CD14-positive monocyte (primary cell): ENCODE measurements around the gene GAN. TPM values are rescaled to one million over a fixed set of nuclear protein-coding genes. Genes with fewer than 3 reads are reported as not detected.

Experiments used
- DNase-seq, 3 donors: peaks; one replicate each; pipeline ENCODE4 v3.0.0-alpha.2; 2011 to 2022
- H2AFZ ChIP-seq: 2 replicates; pipeline ENCODE4 v1.6.0; 2012; ENCODE audit warnings: mild to moderate bottlenecking, low read depth, low read length, inconsistent platforms; ENCODE audit not compliant: insufficient read depth, poor library complexity, severe bottlenecking
- H3K27ac ChIP-seq, 2 donors: 1 replicate in 1 of 2; 2 replicates in 1 of 2; pipeline ENCODE4 v1.5.1; 2012 to 2013; ENCODE audit warnings: low read length in 2 of 2, control low read depth in 1 of 2, inconsistent platforms in 1 of 2, low read depth in 1 of 2, mild to moderate bottlenecking in 1 of 2
- H3K27me3 ChIP-seq, 2 donors: one replicate each; pipeline versions ENCODE4 v1.6.0 to v1.6.1; 2011 to 2013; ENCODE audit warnings: low read length in 2 of 2; ENCODE audit not compliant: control insufficient read depth in 2 of 2, insufficient read depth in 2 of 2
- H3K36me3 ChIP-seq, 2 donors: replicated peaks in 1 of 2; 1 replicate in 1 of 2; 2 replicates in 1 of 2; pipeline versions ENCODE4 v1.5.1 to v1.6.1; 2012 to 2013; ENCODE audit warnings: low read length in 2 of 2, control low read depth in 1 of 2, inconsistent platforms in 1 of 2, mild to moderate bottlenecking in 1 of 2; ENCODE audit not compliant: insufficient read depth in 2 of 2, control insufficient read depth in 1 of 2
- H3K4me1 ChIP-seq, 2 donors: 1 replicate in 1 of 2; 2 replicates in 1 of 2; pipeline versions ENCODE4 v1.5.1 to v1.6.1; 2012 to 2013; ENCODE audit warnings: low read length in 2 of 2, control low read depth in 1 of 2, inconsistent platforms in 1 of 2, mild to moderate bottlenecking in 1 of 2, moderate library complexity in 1 of 2; ENCODE audit not compliant: insufficient read depth in 2 of 2, control insufficient read depth in 1 of 2
- H3K4me2 ChIP-seq: replicated peaks from 2 replicates; pipeline ENCODE3; 2012; ENCODE audit warnings: low read length, moderate library complexity, mild to moderate bottlenecking; ENCODE audit not compliant: poor library complexity, severe bottlenecking; ENCODE audit errors: extremely low read depth
- H3K4me3 ChIP-seq, 3 experiments: fragments of 200-600 bp in 1 of 3; sonication (generic) in 1 of 3; replicated peaks in 1 of 3; 1 replicate in 2 of 3; 2 replicates in 1 of 3; pipeline ENCODE4 v1.5.1; 2011 to 2013; ENCODE audit warnings: low read length in 3 of 3, mild to moderate bottlenecking in 3 of 3, control low read depth in 2 of 3, low read depth in 2 of 3, inconsistent platforms in 1 of 3, moderate library complexity in 1 of 3
- H3K79me2 ChIP-seq: 2 replicates; pipeline ENCODE4 v1.6.0; 2012; ENCODE audit warnings: mild to moderate bottlenecking, control low read depth, inconsistent platforms, low read length, moderate library complexity; ENCODE audit not compliant: insufficient read depth
- H3K9ac ChIP-seq: 2 replicates; pipeline ENCODE4 v1.6.0; 2017; ENCODE audit warnings: low read length, mild to moderate bottlenecking; ENCODE audit not compliant: insufficient read depth, poor library complexity, severe bottlenecking
- H3K9me3 ChIP-seq, 2 donors: replicated peaks in 1 of 2; 1 replicate in 1 of 2; 2 replicates in 1 of 2; pipeline versions ENCODE4 v1.5.1 to v1.6.1; 2012 to 2013; ENCODE audit warnings: low read length in 2 of 2, control low read depth in 1 of 2; ENCODE audit not compliant: control insufficient read depth in 1 of 2, insufficient read depth in 1 of 2
- H4K20me1 ChIP-seq: 2 replicates; pipeline ENCODE4 v1.6.0; 2012; ENCODE audit warnings: mild to moderate bottlenecking, low read length, control low read depth, moderate library complexity; ENCODE audit not compliant: insufficient read depth
- H3K27ac Mint-ChIP-seq, 7 donors: one replicate each; pipeline ENCODE4 v1.8.0; 2020; ENCODE audit warnings: mild to moderate bottlenecking in 7 of 7, mixed read lengths in 7 of 7, moderate library complexity in 6 of 7, inconsistent platforms in 2 of 7
- H3K27me3 Mint-ChIP-seq, 3 donors: one replicate each; pipeline ENCODE4 v1.8.0; 2021 to 2022; ENCODE audit warnings: low read depth in 3 of 3, mild to moderate bottlenecking in 3 of 3, mixed read lengths in 3 of 3, moderate library complexity in 3 of 3, inconsistent platforms in 1 of 3
- H3K36me3 Mint-ChIP-seq, 2 donors: one replicate each; pipeline ENCODE4 v1.8.0; 2020; ENCODE audit warnings: mixed read lengths in 2 of 2, inconsistent platforms in 1 of 2, mild to moderate bottlenecking in 1 of 2
- H3K4me1 Mint-ChIP-seq: one replicate; pipeline ENCODE4 v1.8.0; 2020; ENCODE audit warnings: mild to moderate bottlenecking, mixed read lengths
- H3K4me3 Mint-ChIP-seq, 2 donors: one replicate each; pipeline ENCODE4 v1.8.0; 2020; ENCODE audit warnings: mild to moderate bottlenecking in 2 of 2, mixed read lengths in 2 of 2, moderate library complexity in 1 of 2
- H3K9me3 Mint-ChIP-seq, 7 donors: one replicate each; pipeline ENCODE4 v1.8.0; 2020 to 2022; ENCODE audit warnings: mixed read lengths in 7 of 7, mild to moderate bottlenecking in 6 of 7, moderate library complexity in 6 of 7, inconsistent platforms in 2 of 7
- WGBS: methylation state at CpG from one replicate; pipeline ENCODE4 v1.1.5; 2013; ENCODE audit warnings: missing lambda C conversion rate; ENCODE audit not compliant: insufficient coverage; 5-methylcytosine and 5-hydroxymethylcytosine counted together
- intact Hi-C, 2 donors: fragments of 100-400 bp; cut with micrococcal nuclease; formaldehyde crosslinking; loops; one replicate each; pipeline versions ENCODE4 v1.15.0 to v1.15.1; 2023
- polyA plus RNA-seq, 3 donors: library from polyadenylated mRNA; depleted of rRNA in 1 of 3; unstranded in 2 of 3; stranded (reverse) in 1 of 3; fragments of 300-500 nt in 2 of 3; fragments of >200 nt in 1 of 3; fragmentation: Illumina TruSeq in 2 of 3; gene quantifications; 1 replicate in 2 of 3; 2 replicates in 1 of 3; pipeline ENCODE4 v1.2.3, GENCODE V29; 2012 to 2021
- TF ChIP-seq, protein P1 (sequence below): fragments of 200-600 bp; IDR thresholded peaks from one replicate; pipeline ENCODE4 v1.8.0; 2022; ENCODE audit warnings: antibody characterized with exemption, mild to moderate bottlenecking

The GAN gene
- polyA plus RNA-seq, 3 donors, result 0.89 to 1.2 (median 1.0) TPM

DNA sequence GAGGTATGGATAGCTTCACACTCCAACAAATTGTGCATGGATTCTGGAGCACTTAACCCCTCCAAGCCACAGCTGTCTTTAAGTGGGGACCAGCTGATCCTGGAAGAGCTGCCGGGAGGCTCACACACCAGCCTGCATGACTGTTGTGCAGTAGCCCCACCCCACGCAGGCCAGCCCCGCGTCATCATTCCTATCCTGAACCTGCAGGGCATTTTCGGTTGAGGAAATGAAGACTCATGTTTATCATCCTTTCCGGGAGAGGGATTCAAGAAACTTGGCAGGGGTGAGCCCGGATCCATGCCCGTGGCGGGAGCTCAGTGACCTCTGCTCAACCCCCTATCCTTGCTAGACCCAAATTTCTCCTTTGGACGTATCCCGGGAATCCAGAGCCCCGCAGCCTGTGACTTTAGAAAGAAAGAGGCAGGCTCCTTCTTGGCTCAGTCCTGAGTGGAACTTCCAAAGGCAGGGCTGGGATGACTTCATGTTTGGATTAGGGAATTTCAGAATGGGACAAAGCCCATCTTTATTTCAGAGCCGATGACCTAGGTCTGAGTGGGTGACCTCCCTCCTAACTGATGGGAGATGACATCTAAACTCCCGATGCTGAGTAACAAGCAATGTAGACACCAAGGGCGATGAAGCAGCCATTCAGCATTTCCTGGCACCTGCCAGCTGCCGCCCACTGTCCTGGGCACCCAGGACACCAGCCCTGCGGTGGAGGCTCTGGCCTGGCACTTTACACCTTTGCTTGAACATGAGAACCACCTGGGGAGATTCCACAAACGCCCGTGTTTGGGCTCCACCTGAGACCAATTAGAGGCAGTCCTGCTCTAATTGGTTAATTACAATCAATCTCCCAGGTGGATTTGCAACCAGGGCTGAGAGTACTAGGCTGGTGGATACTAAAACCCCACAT is 86.5 kb downstream of the GAN start:
- Mint-ChIP-seq H3K27ac (no peak overlapping the region), H3K9me3 (peaks cover 0 to 11% (median 7%) of the 10 kb centered on the region in 7 donors), H3K4me1 (peaks cover 7% of the 10 kb centered on the region), H3K36me3 (no peaks in the 10 kb centered on the region), H3K4me3 (no peak overlapping the region), H3K27me3 (peaks cover 1 to 11% (median 4%) of the 10 kb centered on the region in 3 donors)
- no peak overlapping the region for H2AFZ ChIP-seq
- TF ChIP-seq, protein P1, sequence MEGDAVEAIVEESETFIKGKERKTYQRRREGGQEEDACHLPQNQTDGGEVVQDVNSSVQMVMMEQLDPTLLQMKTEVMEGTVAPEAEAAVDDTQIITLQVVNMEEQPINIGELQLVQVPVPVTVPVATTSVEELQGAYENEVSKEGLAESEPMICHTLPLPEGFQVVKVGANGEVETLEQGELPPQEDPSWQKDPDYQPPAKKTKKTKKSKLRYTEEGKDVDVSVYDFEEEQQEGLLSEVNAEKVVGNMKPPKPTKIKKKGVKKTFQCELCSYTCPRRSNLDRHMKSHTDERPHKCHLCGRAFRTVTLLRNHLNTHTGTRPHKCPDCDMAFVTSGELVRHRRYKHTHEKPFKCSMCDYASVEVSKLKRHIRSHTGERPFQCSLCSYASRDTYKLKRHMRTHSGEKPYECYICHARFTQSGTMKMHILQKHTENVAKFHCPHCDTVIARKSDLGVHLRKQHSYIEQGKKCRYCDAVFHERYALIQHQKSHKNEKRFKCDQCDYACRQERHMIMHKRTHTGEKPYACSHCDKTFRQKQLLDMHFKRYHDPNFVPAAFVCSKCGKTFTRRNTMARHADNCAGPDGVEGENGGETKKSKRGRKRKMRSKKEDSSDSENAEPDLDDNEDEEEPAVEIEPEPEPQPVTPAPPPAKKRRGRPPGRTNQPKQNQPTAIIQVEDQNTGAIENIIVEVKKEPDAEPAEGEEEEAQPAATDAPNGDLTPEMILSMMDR, result no peak
- peaks cover 0 to 5% of the 10 kb centered on the region in 2 donors for H3K9me3 ChIP-seq
- H3K9ac ChIP-seq, result no peak overlapping the region
- no peaks in the 10 kb centered on the region for H3K79me2 ChIP-seq
- H3K27ac ChIP-seq, result no peak overlapping the region
- WGBS, result 91% methylated on average over 13 of the region's 19 CpGs
- H3K4me3 ChIP-seq, result no peak overlapping the region
- peaks cover 4% of the 10 kb centered on the region for H4K20me1 ChIP-seq
- H3K4me2 ChIP-seq, result no peak overlapping the region
- DNase-seq, result no peak
- H3K27me3 ChIP-seq, result no peaks in the 10 kb centered on the region
- H3K4me1 ChIP-seq, result peaks cover 5 to 8% of the 10 kb centered on the region in 2 donors
- H3K36me3 ChIP-seq, result no peaks in the 10 kb centered on the region
- intact Hi-C loops, result loop anchor here (10.0 kb wide), 1 partner anchor 314 kb away; no protein-coding TSS in a partner anchor

DNA sequence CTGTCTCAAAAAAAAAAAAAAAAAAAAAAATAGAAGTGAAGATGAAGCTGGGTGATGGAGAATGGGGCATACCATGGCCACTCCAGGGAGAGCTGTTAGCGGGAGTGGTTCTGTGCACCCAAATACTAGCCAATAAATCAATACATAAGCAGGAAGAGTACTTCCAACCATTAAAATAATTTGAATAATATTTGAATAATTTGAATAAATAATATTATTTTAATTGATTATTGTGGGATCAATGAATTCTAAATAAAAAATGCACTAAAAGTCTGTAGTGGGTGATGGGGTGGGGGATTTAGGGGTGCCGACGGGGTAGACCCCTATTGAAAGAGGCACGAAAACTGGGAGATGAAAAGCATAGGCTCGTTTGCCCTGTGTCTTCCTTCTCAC is 88.4 kb downstream of the GAN start:
- H3K36me3 Mint-ChIP-seq, result no peaks in the 10 kb centered on the region
- WGBS, result 0% methylated on average over 4 of the region's 5 CpGs
- DNase-seq, result no peak
- peaks cover 0 to 11% (median 7%) of the 10 kb centered on the region in 7 donors for H3K9me3 Mint-ChIP-seq
- H3K36me3 ChIP-seq, result no peaks in the 10 kb centered on the region
- H3K4me1 Mint-ChIP-seq, result peaks cover 7% of the 10 kb centered on the region
- H3K4me3 ChIP-seq, result no peak overlapping the region
- H3K27me3 ChIP-seq, result no peaks in the 10 kb centered on the region
- H3K9me3 ChIP-seq, result peaks cover 0 to 5% of the 10 kb centered on the region in 2 donors
- TF ChIP-seq, protein P1, result no peak
- H3K27ac Mint-ChIP-seq, result peak overlapping the region in 1 of 7 donors; percentile 13
- peaks cover 5 to 8% of the 10 kb centered on the region in 2 donors for H3K4me1 ChIP-seq
- intact Hi-C loops, result loop anchor here (10.0 kb wide), 1 partner anchor 312 kb away; no protein-coding TSS in a partner anchor
- peak overlapping the region; percentile 38 for H2AFZ ChIP-seq
- peaks cover 4 to 9% (median 4%) of the 10 kb centered on the region in 3 donors for H3K27me3 Mint-ChIP-seq
- peaks cover 4% of the 10 kb centered on the region for H4K20me1 ChIP-seq
- no peaks in the 10 kb centered on the region for H3K79me2 ChIP-seq
- no peak overlapping the region for H3K9ac ChIP-seq
- H3K4me3 Mint-ChIP-seq, result peak overlapping the region in 1 of 2 donors; percentile 12
- H3K27ac ChIP-seq, result no peak overlapping the region
- peak overlapping the region; percentile 64 for H3K4me2 ChIP-seq
